ENCODE measurements around the gene DCLRE1B.
"Not testable (repeated sequence)": the region's sequence is repeated elsewhere in the genome, so short reads cannot be mapped to it uniquely, and the experiment has no call there.

DCLRE1B gene

DNA sequence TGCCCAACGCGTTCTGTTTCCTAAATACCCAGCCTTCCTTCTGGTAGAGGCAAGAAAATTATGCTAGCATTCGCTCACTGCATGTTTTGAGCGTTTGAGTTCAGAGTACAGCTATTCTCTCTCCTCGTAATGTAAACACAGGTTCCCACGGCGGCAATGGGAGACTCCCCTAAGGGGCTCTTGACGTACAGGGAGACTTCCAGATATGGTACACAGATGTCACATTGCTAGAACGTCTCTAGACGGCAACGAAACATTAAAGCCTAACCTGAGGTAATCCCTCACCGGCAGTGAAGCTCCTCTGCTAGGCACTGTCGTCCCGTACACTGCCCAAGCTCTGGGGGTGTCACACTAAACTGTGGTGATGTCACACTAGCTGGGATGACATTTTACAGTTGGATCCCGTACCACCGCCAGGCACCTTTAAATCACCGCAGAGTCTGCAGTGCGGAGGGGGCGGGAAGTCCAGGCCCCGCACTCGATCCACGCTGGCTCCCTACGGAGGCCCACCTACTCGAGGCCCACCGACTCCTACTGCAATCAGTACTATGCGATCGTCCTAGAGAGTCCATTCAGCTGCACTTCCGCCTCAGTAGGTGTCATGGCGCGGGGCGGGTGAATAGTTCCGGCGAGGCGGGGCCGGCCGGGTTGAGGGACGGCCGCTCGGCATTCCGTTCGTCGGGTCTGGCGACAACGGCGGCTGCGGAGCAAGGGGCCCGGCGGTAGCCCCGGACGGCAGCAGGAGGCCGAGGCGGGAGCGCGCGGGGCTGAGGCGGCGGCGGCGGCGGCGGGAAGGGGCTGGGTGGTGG is 24.0 kb downstream of the DCLRE1B start, which contains the start of gene HIPK1:
Gene HIPK1 (plus strand): TSS at position 384 of the 809 bp plus-strand sequence.
- peak; percentile 92 for DNase-seq

DNA sequence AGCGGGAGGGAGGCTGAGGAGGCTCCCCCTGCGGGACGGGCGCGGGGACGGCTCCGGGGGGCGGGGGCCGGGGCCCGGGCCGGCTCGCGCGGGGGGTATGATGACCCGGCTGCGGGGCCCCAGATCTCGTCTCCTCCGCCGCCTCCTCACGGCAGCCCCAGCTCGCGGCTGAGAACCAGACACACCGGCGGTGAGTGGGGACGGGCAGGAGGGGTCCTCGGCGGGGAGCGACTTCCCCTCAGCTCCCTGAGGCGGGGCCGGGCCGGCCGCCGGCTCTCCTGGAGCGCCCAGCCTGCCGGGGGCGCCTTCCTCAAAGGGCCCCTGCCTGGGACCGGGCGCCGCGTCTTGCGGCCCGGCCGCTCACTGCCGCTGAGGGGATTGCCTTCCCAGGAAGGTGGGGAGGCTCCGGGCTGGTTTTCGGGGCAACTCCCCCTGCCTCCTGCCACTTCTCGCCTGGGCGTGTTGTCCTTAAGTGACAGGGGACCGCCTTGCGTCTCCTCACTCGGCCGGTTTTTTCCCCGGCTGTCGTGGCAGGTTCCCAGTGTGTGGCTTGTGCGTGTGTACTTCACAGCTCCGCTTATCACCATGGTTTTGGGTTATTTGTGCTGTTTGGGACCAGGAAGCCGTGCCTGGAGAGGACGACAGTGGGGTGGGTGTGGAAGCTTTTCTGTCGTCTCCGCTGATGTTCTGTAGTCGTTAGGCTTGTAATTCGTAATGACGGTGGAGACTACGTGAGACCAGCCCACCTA is 24.8 kb downstream of the DCLRE1B start:
- DNase-seq = peak; percentile 56

- DNase-seq = no peak
Measured at GRCh38 chr1:113930499-113931161, 25.5 kb downstream of the DCLRE1B start.

DNA sequence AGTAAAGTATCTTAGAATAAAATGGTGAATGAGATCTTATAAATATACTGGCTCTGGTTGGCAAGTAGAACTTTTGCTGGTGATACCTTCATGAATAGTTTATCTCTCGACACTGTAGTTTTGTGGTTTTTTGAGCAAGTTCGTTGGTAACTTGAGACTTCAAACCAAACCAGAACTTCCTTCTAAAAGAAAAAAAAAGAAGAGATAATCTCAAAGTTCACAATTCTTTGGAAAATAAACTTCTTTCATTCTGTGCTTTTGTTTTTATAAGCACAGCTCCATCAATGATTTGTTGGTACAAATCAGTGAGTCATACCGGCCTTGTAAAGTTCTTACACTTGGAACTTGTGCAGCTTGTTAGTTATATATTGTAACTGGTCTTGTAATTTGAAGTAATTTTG is 26.3 kb downstream of the DCLRE1B start:
- no peak for DNase-seq

DNA sequence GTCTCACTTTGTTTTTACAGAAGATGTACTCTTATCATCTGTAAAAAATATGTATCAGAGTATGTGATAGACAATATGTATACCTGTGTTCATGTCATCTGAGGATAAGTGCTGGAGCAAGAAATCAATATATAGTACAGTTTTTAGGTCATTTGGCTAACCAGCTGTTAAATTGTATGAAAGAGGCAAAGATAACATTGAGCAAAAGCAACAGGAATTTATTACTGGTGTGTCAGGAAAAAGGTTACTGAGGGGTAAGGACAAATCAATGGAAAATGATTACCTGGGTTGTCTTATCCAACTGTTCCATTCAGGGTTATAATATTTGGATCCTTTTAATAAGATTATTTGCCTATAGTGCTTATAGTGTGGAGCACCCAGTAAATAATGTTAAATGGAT is 28.9 kb downstream of the DCLRE1B start:
- no peak for DNase-seq

GRCh38 chr1:113934511-113935055 is 29.5 kb downstream of the DCLRE1B start:
- DNase-seq = no peak

- no peak for DNase-seq
Measured at GRCh38 chr1:113935176-113935575, 30.1 kb downstream of the DCLRE1B start.

DNA sequence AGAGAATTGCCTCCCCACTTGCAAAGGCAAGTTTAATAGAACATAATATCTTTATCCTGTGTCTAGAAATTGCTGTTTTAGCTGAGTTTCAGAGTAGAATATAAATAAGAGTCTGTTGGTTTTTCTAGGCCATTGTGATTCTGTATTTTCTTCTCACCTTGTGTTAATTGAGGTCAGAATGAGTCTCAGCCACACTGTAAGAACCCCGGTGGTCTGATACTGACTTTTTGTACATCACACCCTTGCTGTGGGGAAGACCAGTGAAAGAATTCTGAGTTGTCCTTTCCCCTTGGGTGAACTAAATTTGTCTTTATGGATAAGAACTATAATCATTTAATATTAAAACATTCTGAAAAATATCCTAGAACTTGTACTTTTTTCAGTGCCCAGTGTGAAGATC is 30.8 kb downstream of the DCLRE1B start:
- DNase-seq = no peak

DNA sequence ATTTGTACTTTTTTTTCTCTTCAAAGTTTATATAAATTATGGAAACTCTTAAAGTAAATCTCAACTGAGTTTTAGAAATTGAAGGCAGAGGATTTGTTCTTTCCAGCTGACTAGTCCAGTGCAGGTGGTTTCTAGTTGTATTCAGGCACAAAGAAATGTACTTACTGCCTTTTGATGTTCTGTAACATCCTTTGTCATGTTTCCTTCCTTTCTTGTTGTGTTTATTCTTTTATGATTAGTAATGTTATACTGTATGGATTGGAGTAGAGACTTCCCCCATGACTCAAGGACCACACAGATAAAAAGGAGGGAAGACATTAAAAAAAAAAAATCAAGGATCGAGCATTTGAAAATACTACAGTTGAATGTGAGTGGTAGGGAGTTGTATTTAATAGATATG is 32.0 kb downstream of the DCLRE1B start:
- DNase-seq = no peak

- no peak for DNase-seq
Measured at GRCh38 chr1:113938192-113938591, 33.1 kb downstream of the DCLRE1B start.

- DNase-seq = no peak
Measured at GRCh38 chr1:113940365-113941244, 35.5 kb downstream of the DCLRE1B start.

GRCh38 chr1:113941245-113941559 is 36.1 kb downstream of the DCLRE1B start:
- DNase-seq = no peak

DNA sequence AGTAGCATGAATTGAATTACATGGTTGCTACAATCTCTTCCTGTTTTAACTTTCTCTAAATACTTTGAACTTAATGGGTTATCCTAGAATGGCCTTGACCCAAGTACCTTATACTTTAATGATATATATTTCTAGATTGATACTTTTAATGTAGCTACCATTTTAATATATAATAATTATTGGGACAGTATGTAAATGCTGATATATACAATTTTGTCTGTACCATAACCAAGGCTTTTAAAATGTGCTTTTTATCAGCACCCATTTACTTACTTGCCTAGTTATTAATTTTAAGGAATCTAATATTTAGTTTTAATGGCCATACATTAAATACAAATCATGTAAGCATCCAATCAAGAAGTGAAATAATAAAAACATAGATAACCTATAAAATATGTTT is 37.4 kb downstream of the DCLRE1B start:
- no peak for DNase-seq

DNA sequence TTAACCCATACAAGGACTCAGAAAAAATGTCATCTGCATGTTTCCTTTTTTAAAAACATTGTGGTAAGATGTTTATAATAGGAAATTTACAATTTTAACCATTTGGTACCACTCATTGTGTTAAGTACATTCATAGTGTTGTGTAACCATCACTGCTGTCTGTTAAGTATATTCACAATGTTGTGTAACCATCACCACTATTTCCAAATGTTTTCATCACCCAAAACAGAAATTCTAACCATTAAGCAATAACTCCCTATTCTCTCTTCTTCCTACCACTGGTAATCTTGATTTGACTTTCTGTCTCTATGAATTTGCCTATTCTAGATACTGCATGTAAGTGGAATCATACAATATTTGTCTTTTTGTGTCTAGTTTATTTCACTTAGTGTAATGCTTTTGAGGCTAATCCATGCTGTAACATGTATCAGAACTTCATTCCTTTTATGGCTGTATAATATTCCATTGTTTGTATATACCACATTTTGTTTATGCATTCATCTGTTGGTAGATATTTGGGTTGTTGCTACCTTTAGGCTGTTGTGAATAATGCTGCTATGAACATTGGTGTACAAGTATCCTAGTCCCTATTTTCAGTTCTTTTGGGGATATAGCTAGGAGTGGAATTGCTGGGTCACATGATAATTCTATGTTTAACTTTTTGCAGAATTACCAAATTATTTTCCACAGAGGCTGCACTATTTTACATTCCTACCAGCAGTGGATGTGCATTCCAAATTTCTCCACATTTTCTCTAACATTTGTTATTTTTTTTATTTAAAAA is 38.1 kb downstream of the DCLRE1B start:
- DNase-seq = no peak

- no peak for DNase-seq
Measured at GRCh38 chr1:113945329-113945728, 40.2 kb downstream of the DCLRE1B start.

DNA sequence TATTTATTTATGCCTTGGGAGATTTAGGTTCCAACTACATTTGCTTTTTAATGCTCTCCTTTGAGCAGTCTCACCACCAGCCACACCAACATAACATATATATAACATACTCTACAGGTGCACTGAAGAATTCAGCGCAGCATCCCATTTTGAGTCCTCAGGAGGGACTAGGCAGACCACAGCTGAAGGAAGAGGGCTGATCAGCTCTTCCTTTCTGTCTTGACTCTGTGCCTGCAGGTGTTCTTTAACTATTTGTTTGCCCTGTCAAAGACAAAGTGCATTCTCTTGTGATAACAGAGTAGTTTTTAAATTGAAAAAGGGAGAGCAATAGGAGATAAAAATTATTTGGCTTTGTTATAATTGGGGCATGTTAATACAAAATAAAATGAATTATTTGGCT is 41.0 kb downstream of the DCLRE1B start:
- DNase-seq = no peak

DNA sequence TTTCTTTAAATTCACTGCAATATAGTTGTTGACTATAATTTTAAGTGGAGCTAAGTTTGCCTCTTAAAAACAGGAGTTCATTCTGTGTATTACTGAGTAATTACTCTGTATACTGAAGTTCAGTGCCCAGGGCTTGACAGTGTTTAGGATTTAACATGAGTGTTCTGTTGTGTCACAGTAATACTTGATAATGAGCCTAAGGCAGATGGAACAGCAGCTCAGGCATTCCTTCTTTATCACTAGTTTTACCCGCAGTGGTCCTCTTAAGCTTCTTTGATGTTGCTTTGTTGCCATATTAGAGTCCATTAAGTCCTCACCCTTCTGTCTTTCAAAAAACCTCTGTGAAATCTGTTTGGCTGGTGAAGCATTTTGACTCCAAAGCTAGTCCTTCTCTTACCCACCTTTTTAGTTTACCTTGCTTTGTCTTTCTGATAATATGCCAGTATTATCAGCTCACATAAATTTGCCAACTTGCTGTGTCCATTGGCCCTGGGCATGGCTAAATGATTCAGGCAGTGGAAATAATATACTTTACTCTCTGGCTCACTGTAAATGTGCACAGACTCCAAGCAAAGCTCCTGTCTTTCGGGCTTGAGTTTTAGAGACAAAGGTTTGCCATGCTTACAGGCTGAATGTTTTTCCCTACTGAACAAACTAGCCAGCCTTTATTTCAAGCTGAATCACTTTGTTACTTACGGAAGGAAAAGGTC is 41.7 kb downstream of the DCLRE1B start:
- DNase-seq = no peak

- no peak for DNase-seq
Measured at GRCh38 chr1:113947388-113948107, 42.4 kb downstream of the DCLRE1B start.

DNA sequence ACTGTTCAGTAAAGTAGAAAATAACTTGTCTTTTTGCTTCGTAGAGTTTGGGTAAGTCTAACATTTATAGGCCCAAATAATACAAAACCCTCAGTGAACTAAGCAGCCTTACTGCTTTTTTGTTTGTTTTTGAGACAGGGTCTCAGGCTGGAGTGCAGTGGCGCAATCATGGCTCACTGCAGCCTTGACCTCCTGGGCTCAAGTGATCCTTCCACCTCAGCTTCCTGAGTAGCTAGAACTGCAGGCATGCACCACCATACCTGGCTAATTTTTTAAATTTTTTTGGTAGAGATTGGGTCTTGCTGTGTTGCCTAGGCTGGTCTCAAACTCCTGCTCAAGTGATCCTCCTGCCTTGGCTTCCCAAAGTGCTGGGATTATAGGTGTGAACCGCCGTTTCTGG is 43.0 kb downstream of the DCLRE1B start:
- not testable (repeated sequence) for DNase-seq

- no peak for DNase-seq
Measured at GRCh38 chr1:113949007-113949406, 43.9 kb downstream of the DCLRE1B start.
